ENCODE data around the gene SGPP2. TPM values are rescaled to one million over a fixed set of nuclear protein-coding genes. Genes with fewer than 3 reads are reported as not detected.

The SGPP2 gene
- total and polyA plus RNA-seq, 8 donors = 0.80 to 10.4 (median 3.6) TPM

DNA sequence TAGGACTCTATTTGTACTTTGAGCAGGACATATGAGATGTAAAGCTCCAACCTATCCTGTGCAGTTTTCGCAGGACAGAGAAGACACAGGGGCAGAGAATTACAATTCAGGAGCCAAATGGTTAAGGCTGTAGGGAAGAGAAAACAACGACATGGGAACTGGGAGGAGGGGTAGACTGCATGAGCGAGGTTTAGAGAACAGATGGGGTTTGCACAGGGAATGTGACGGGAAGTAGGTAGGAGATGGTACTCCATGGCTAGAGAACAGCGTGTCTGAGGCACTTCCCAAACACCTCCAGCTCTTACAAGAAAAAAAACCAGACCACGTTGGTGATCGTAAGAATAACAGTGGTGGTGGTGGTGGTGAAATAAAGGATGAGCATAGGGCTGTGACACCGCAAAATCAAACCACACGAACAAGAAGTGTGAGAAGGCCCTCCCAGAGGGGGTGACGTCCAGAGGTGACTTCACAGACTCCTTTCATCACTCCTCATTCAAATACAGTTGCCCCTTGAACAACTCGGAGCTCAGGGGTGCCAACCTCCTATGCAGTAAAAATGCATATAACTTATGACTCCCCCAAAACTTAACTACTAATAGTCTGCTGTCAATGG, 138.9 kb downstream of the SGPP2 start:
- peaks cover 0 to 4% (median 0%) of the 10 kb centered on the region in 3 donors for H3K36me3 ChIP-seq
- ATAC-seq (peak in 1 of 4 donors; percentile 28), FAIRE-seq (no peak), DNase-seq (no peak)
- no peak overlapping the region for H3K4me3 ChIP-seq
- no peak overlapping the region for H3K27ac ChIP-seq
- H3K4me1 ChIP-seq = no peaks in the 10 kb centered on the region
- TF ChIP-seq, protein P1, sequence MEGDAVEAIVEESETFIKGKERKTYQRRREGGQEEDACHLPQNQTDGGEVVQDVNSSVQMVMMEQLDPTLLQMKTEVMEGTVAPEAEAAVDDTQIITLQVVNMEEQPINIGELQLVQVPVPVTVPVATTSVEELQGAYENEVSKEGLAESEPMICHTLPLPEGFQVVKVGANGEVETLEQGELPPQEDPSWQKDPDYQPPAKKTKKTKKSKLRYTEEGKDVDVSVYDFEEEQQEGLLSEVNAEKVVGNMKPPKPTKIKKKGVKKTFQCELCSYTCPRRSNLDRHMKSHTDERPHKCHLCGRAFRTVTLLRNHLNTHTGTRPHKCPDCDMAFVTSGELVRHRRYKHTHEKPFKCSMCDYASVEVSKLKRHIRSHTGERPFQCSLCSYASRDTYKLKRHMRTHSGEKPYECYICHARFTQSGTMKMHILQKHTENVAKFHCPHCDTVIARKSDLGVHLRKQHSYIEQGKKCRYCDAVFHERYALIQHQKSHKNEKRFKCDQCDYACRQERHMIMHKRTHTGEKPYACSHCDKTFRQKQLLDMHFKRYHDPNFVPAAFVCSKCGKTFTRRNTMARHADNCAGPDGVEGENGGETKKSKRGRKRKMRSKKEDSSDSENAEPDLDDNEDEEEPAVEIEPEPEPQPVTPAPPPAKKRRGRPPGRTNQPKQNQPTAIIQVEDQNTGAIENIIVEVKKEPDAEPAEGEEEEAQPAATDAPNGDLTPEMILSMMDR (IDR thresholded peaks at IDR 0.05) = no peak
- no peaks in the 10 kb centered on the region for H3K27me3 ChIP-seq
- WGBS, 2 donors = 71 to 78% methylated on average over 11 of the region's 11 CpGs
- intact Hi-C loops (cut with DNase I) = loop anchor here in 1 of 3 donors (10.0 kb wide), 1 partner anchor 248 kb away; no protein-coding TSS in a partner anchor
- H3K9me3 ChIP-seq = no peaks in the 10 kb centered on the region

DNA sequence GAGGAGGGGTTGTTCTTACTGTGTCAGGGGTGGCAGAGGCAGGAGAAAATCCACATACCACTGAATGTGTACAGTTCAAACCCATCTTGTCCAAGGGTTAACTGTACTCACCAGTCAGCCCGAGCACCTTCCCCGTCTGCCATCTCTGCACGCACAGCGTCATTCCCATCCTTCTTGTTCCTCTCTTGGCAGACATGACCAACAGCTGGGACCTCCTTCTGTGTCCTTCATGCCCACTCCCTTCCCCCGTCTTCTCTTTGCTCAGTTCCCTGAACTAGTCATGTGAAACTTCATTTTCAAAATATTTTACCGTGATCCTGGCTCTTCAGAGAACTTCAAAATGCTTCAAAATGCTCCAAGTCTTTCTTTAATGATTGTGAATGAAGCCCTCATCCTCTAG, 139.6 kb downstream of the SGPP2 start:
- Histone ChIP-seq H3K9me3 (no peaks in the 10 kb centered on the region), H3K27me3 (no peaks in the 10 kb centered on the region), H3K36me3 (peaks cover 0 to 4% (median 0%) of the 10 kb centered on the region in 3 donors), H3K4me1 (no peaks in the 10 kb centered on the region), H3K27ac (no peak overlapping the region), H3K4me3 (no peak overlapping the region)
- intact Hi-C loops (cut with DNase I) = loop anchor here in 1 of 3 donors (10.0 kb wide), 1 partner anchor 249 kb away; no protein-coding TSS in a partner anchor
- WGBS, 2 donors = 83 to 93% methylated on average over 6 of the region's 6 CpGs
- TF ChIP-seq, protein P1 (IDR thresholded peaks at IDR 0.05) = no peak
- no peak for FAIRE-seq
- no peak for DNase-seq
- ATAC-seq = no peak

DNA sequence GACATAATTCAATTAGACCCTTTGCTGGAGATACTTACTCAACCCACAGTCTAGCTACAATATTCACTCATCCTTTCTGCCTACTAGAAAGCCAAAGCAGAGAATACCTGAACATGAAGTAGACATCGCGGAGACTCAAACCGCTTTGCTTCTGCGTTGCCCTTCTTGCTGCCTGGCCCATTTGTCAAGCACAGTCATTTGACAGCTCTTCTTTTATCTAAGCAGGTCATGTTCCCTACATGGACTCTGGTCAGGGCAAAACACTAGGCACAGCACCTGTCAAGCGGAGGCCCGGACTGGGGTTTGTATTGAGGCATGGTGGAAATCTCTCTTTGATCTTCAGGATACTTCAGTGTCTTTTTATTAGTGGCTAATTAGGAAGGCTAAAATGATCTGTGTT, 141.9 kb downstream of the SGPP2 start:
- WGBS, 2 donors = 94% methylated on average over 6 of the region's 6 CpGs
- intact Hi-C loops (cut with DNase I) = loop anchor here in 1 of 3 donors (10.0 kb wide), 1 partner anchor 251 kb away; no protein-coding TSS in a partner anchor
- DNase-seq = no peak

DNA sequence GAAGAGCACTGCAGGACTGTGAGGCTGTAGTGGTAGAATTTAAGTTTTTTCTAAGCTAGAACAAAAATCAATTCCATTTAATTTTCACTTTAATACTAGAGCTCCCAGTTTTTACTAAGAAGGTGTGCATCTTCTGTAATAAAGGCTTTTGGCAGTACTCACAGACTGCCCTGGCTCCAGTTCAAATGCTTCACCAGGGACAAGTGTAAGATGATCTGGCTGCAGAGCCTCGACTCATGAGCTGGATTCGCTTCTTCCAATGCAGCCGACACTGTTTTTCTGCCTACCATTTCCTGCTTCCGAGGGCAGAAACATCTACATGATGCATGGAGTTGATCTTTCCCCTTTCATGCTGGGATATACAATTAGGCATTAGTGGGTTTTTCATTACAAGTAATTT, 144.5 kb downstream of the SGPP2 start:
- no peaks in the 10 kb centered on the region for H3K4me1 ChIP-seq
- no peak for FAIRE-seq
- ATAC-seq = peak in 1 of 4 donors; percentile 26
- H3K9me3 ChIP-seq = no peaks in the 10 kb centered on the region
- no peaks in the 10 kb centered on the region for H3K27me3 ChIP-seq
- intact Hi-C loops (cut with DNase I) = loop anchor here in 1 of 3 donors (10.0 kb wide), 1 partner anchor 254 kb away; no protein-coding TSS in a partner anchor
- no peak for DNase-seq
- TF ChIP-seq, protein P1 (IDR thresholded peaks at IDR 0.05) = no peak
- H3K36me3 ChIP-seq = peaks cover 0 to 6% (median 4%) of the 10 kb centered on the region in 3 donors
- 81 to 85% methylated on average over 4 of the region's 4 CpGs for WGBS, 2 donors
- no peak overlapping the region for H3K27ac ChIP-seq
- H3K4me3 ChIP-seq = no peak overlapping the region

More for the DNA sequence above, 141.9 kb downstream of the SGPP2 start:
- TF ChIP-seq, protein P1 (IDR thresholded peaks at IDR 0.05) = no peak
- Histone ChIP-seq H3K27ac (no peak overlapping the region), H3K9me3 (no peaks in the 10 kb centered on the region), H3K4me3 (no peak overlapping the region), H3K36me3 (peaks cover 0 to 4% (median 3%) of the 10 kb centered on the region in 3 donors), H3K4me1 (no peaks in the 10 kb centered on the region), H3K27me3 (no peaks in the 10 kb centered on the region)
- no peak for FAIRE-seq
- ATAC-seq = no peak

DNA sequence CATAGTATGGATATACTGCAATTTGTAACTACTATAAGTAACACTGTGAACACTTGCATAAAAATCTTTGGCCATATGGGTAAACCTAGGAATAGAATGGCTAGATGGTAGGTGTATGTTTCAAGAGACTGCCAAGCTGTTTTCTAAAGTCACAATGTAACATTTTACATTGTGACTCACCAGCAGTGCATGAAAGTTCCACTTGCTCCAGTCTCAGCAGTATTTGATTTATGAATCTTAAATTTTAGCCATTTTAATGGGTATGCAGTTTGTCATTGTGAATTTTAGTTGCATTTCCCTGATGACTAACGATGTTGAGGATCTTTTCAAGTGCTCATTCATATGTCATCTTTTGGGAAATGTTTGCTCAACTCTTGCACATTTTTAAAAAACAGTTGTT, 145.5 kb downstream of the SGPP2 start:
- H3K27ac ChIP-seq = no peak overlapping the region
- 90 to 98% methylated on average over 1 of the region's 1 CpG for WGBS, 2 donors
- intact Hi-C loops (cut with DNase I) = loop anchor here in 1 of 3 donors (10.0 kb wide), 1 partner anchor 255 kb away; no protein-coding TSS in a partner anchor
- ATAC-seq = no peak
- H3K27me3 ChIP-seq = no peaks in the 10 kb centered on the region
- H3K4me3 ChIP-seq = no peak overlapping the region
- H3K9me3 ChIP-seq = no peaks in the 10 kb centered on the region
- TF ChIP-seq, protein P1 (IDR thresholded peaks at IDR 0.05) = no peak
- H3K36me3 ChIP-seq = peaks cover 0 to 6% (median 4%) of the 10 kb centered on the region in 3 donors
- DNase-seq = no peak
- FAIRE-seq = no peak
- H3K4me1 ChIP-seq = no peaks in the 10 kb centered on the region

All from pancreas (tissue), 10 donors.